GM18498 (cell line): ENCODE results near the gene CARS2.
A peak's percentile ranks its signal among the peaks of the same experiment; 100 is the strongest.
"Not testable (repeated sequence)": the region's sequence is repeated elsewhere in the genome, so short reads cannot be mapped to it uniquely, and the experiment has no call there.

Source experiments
- ATAC-seq: cut with Tn5 transposase; IDR thresholded peaks from one replicate; pipeline ENCODE4 v1.9.1; 2021; ENCODE audit warnings: mild to moderate bottlenecking, moderate library complexity; ENCODE audit not compliant: unreplicated experiment

Gene CARS2

DNA sequence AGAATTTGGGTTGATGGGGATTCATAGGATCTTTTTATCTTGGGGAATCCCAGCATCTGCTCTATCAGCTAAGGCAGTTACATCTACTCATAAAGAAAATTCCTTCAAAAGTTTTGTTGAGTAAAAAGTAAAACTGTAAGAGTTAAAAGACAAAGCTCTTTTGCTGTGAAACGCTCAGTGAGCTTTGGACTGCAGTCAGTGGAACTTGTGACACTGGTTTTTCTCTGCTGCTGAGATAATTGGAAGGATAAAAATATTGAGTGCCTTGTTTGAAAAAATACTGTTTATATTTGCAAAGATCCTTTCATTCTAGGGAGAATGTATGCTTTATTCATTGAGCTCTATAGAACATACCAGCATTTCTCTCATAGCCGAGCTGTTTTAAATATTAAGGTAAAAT, 85.3 kb downstream of the CARS2 start:
- no peak for ATAC-seq

DNA sequence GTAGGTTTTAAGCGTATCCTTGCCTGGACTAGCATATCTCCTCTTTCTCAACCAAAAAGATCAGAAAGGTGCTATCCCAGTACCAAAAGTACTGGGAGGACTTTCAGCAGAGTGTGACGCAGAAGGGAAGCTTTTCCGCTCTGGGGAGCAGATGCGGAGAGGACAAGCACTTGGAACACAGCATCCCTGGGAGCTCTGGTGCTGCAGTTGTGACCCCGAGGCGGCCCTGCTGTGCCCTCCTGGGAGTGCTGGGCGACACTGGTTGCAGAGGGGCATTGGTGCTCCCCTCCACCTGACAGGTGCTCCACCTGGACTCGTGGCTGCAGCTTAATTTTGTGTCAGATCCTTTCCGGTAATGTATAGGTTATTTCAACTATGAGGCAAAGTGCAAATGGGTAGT, 87.1 kb downstream of the CARS2 start:
- no peak for ATAC-seq

DNA sequence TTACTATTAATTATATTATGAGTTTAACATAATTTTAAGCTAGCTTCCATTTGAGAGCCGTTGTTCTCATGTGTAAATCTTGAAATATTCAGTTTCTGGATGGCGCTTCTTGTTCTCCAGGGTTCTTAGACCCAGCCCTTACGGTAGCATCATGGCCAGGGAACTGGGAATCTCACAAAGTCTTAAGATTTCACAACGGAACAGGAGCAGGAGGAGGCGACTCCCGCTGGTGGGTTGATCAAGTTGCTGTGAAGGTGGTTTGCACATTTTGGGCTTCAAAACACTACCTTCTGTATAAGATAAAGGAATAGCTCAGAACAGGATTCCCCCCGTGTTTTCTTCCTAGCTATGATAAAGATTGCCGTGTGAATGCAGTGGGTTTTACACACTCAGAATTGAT, 87.7 kb downstream of the CARS2 start:
- no peak for ATAC-seq

DNA sequence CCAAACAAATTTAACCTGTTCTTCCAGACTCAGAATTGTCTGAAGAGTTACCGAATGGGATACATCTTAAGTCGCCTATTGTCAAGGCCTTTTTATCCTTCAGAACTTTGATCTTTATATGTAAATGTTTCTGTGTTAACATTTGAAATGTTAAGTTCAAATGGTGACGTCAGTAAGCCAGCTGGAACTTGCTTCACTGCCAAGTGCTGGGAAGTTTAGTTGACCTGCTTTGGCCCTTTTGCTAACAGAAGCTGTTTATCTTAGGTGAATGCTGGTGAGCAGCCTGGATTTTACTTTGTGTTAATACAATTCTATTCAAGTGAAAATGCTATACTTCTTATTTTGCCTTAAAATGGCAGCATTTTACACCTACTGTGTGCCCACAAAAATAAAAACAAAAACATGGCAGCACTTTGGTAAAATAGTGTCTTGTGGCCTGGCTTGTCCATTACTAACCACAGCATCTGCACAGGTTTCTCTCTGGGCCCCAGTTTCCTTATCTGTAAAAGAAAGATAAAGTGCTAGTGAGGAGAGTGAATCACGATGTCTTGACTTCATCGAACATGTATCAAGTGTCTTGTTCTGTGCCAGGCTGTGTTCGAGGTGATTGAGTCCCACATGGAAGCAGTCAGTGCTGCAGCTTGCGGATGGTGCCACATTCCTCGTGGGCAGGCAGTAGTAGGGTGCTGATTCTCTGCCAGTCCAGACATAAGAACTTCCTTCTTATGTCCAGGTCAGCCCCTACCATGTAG, 88.4 kb downstream of the CARS2 start:
- no peak for ATAC-seq

DNA sequence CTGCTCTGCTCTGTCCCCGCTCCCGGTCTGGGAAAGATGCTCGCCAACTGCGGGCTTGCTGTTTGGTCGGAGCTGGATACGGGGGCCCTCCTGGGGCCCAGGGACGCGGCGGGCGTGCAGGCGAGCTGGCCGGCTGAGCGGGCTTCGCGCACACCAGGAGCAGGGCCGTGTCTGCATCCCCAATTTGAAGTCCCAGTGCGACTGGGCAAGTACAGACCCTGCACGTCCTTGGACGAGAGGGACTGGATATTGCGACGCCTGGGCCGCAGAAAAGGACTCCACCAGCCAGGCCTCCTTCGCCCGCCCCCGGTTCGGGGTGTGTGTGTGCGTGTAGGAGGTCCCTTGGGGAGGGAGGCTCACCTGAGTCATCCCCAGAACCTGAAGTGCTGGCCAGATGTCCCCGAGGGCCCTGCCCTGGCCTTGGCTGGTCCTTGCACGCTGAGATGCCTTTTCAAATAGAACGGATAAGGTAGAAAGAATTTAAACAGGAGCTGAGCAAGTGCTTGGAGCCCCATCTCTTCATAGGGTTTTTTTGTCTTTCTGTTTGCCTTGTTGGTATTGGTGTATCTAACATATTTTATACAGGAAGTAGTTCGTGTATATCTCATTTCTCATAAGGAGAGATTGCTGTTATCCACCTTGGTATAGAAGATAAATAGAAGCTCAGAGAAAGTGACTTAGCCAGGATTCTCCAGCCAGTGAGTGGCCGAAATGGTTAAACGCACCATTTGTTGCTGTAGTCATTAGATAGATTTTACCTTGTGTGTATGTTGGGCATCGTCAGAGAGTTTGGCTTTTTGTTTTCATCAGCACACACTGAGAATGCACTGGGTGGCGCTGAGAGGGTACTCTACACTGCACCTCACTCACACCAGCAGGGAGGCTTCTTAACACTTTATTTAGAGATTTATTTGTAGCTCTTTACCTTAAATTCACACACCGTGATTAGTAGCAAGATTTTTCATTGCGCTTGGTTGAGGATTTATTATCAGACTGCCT, 89.5 kb downstream of the CARS2 start:
- peak; percentile 36 for ATAC-seq

DNA sequence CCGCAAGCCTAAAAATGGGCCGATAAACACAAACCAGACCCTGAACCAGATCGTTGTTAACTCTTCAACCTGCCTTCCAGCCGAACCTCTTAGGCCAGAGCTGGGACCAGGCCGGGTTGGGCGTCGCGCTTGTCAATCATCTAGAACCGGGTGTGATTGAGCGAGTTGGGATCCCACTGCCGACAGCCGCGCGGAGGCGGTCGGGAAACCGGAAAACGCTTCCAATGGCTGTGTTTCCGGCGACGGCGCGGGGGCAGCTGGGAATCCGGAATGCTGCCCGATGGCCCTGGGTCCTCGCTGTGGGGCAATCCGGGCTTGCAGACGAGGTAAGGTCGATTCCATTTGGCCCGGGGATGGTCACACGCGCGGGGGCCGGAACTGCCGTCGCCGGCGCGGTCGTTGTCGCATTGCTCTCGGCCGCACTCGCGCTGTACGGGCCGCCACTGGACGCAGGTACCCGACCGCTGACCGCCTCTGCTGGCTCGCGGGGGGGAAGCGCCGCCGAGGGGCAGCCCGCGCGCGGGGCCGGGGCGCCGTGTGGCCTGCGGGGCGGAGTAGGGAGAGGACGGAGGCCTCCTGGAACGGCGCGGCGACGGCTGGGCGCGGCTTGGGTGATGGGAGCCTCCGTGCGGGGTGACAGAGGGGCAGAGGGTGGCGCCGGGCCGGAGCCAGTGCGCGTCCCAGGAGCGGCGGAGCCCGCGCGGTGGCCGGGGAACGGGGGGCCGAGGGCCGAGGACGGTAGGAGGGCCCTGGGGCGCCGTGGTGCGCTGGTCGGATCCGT, 90.4 kb downstream of the CARS2 start, which contains the start of gene NAXD:
Gene NAXD, plus strand, starts transcription at position 224 of the 781 bp plus-strand sequence. Its CDS starts 57 bp downstream, at position 281.
- peak; percentile 84 for ATAC-seq

DNA sequence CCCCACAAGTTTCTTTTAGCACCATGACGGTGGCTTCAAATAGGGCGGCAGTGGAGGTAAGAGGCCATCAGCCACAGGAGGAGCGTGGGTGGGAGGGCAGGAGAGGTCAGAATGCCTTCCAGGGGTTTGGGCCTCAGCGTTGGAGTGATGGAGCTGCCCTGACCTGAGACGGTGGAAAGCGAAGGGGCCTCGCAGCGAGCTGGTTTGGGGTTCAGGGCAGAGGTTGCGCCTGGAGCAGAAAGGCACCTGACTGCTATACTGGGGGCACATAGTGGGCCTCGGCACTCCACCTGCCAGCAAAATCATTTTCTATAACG, 91.0 kb downstream of the CARS2 start:
- ATAC-seq: no peak

DNA sequence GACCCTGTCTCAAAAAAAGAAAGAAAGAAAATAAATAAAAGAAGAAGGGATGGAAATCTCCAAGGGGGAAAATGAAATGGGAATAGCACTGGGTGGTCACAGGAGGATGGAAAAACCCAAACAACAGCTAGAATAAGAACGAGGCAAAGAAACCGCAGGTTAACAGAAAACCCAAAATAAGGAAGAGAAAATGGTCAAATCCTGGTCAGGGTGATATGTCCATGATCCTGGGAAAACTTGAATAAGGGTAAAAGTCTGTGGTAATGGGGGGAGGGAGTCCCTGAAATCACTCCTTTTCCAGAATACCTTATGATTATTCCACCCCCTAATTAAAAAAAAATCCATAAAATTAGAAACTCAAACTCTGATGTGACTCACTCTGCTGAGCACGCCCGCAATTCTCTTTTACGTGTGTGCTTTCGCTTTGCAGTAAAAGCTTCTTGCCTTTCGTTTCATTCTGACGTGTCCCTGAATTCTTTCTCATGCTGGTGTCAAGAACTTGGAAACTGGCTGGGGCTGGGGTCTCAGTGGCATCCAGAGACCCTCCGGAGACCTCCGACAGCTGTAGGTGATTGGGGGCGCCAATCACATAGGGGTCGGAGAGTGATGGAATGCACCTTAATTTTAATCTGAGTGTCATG, 94.8 kb downstream of the CARS2 start:
- ATAC-seq: peak; percentile 34

DNA sequence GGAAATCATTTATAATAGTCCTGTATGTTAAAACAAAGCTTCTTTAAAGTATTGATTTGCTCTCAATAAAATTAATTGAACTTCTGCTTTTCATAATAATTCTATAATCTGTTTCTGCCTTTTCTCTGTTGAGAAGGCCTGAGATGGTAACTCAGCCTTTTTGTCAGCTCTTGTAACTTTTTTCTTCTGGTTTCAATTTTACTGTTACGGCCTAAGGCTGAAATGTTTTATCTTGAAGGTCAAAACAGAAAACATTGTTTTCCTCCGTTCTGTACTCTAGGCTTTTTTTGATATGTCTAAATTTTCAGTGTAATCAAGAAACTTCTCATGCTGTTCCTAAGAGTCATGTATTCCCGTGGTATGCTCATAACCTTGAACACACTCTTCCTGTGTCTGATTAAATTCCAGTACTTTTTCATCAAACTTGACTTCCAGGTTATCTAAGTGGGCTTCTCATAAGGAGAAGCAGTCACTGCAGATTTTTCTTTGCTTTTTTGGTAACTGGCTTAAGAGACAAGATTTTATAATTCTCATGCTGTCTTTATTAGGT, 98.2 kb downstream of the CARS2 start:
- no peak for ATAC-seq

DNA sequence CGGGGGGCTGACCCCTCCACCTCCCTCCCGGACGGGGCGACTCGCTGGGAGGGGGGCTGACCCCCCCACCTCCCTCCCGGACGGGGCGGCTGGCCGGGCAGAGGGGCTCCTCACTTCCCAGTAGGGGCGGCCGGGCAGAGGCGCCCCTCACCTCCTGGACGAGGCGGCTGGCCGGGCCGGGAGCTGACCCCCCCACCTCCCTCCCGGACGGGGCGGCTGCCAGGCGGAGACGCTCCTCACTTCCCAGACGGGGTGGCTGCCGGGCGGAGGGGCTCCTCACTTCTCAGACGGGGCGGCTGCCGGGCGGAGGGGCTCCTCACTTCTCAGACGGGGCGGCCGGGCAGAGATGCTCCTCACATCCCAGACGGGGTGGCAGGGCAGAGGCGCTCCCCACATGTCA, 99.6 kb downstream of the CARS2 start:
- ATAC-seq: not testable (repeated sequence)

DNA sequence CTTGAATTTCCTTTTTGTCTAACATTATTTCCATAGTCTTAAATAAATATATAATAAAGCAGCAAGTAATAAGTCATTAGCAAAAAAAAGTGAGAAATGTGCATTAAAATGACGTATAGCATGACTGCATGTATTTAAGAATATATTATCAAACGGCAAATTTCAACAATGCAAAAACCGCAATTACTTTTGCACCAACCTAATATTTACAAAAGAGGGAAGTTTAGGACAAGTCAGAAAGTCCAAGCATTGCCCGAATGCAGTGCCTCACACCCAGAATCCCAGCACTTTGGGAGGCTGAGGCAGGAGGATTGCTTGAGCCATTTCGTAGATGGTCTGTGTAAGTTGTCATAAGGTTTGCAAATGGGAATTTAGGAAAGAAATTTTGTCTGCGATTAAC, 100.8 kb downstream of the CARS2 start:
- no peak for ATAC-seq

DNA sequence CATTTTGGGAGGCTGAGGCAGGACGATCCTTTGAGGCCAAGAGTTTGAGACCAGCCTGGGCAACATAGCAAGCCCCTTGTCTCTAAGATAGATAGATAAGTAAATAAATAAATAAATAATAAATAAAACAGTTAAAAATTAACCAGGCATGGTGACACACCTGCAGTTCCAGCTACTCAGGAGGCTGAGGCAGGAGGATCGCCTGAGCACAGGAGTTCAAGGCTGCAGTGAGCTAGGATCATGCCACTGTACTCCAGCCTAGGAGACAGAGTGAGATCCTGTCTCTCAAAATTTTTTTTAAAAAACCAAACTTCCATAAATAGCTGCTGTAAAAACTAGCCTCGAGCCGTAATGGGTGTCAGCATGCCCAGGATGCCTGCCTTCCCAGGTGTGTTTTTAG, 104.9 kb downstream of the CARS2 start:
- no peak for ATAC-seq

DNA sequence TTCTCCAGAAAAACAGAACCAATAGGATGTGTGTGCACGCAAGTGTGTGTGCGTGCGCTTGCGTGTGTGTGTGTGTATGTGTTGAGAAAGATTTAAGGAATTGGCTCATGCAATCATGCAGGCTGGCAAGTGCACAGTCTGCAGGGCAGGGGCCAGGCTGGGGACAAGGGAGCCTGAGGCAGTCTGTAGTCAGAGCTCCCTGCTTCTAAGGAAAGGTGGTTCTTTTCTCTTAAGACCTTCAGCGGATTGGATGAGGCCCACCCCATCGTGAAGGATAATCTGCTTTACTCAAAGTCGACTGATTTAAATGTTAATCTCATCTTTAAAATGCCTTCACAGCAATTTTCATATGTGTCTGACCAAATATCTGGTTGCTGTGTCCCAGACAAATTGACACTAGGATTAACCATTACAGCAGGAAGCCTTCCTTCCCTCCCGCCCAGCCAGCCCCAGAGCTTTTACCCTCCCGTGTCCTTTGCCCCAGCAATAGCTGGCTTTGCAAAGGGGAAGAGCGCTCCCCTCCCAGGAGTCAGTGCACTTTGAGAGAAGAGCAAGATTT, 105.6 kb downstream of the CARS2 start:
- ATAC-seq: no peak

DNA sequence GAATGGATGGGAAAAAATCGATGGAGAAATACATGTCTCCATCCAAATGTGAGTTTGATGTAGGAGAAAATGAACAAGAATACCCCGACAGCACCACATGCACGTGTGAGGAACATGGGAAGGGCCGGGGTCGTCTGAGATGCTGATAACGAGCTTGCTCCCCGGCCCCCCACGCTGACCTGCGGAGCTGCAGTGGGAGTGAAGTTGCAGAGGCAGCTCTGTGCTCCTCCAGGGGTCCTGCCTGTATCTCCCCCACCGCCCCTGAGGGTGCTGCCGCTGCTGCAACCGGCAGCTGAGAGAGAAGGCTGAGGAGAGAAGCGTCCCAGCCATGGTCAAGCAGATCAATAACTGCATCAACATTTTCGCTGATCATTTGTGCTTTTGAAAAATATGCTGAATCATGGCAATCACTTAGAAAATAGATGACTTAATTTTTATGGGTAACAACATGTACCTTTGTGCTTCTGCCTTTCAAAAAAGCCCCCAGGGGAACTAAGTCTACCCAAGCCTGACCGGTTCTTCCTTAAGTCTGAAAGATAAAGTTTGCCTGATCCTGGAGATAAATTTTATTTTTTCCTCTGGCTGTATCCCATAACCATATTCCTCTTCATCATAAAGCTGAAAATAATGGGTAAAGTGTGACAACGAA, 108.8 kb downstream of the CARS2 start:
- no peak for ATAC-seq

DNA sequence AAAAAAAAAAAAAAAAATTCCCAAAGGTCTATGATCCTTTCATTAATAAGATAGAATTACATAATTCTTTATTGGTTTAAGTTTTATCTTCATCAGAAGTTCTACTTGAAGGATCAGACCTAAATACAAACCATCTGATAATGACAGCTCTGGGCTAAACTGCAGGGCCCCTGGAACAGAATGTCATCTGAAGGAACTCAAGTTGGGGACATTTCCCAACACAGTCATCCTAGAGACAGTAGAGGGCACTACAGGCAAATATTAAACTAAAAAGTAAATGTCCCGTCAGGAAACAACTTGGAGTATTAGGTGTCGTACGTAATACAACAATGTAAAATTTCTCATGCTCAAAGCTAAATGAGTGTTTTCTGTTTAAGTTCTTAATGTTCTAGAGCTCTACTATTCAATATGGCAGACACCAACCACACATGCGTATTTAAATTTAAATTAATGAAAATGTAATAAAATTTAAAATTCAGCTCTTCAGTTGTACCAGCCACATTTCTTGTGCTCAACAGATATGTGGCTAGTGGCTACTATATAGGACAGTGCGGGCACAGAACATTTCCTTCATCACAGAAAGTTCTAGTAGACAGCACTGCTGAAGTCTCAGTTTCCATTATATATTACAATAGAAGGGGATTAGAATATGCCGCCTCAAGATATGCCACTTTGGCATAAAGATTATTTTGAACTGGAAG, 112.3 kb downstream of the CARS2 start:
- peak; percentile 75 for ATAC-seq

DNA sequence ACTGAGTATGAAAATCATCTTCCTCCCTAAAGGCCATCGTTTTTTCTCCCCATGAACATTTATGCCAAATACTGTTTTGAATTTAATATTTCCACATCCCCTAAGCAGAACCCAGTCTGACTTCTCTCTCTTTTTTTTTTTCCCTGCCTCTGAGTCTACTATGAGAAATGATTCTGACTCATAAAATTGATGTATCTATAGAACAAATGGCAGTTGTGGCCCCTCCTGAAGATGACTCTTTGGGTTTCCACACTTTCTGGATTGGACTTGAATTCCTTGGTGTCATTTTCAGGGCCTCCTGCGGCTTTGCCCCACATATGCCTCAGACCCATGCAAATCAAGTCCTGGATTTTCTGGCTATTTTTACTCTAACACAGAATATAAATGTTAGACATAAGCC, 113.3 kb downstream of the CARS2 start:
- no peak for ATAC-seq
